NCI-H2196 (cell line): ENCODE results near the gene ZBP1.
"Not testable (repeated sequence)": the region's sequence is repeated elsewhere in the genome, so short reads cannot be mapped to it uniquely, and the experiment has no call there.

ENCODE experiments used
- DNase-seq: peaks from one replicate; lab custom pipeline; 2025; ENCODE audit not compliant: unreplicated experiment; lab: John Stamatoyannopoulos, UW

Gene ZBP1

DNA sequence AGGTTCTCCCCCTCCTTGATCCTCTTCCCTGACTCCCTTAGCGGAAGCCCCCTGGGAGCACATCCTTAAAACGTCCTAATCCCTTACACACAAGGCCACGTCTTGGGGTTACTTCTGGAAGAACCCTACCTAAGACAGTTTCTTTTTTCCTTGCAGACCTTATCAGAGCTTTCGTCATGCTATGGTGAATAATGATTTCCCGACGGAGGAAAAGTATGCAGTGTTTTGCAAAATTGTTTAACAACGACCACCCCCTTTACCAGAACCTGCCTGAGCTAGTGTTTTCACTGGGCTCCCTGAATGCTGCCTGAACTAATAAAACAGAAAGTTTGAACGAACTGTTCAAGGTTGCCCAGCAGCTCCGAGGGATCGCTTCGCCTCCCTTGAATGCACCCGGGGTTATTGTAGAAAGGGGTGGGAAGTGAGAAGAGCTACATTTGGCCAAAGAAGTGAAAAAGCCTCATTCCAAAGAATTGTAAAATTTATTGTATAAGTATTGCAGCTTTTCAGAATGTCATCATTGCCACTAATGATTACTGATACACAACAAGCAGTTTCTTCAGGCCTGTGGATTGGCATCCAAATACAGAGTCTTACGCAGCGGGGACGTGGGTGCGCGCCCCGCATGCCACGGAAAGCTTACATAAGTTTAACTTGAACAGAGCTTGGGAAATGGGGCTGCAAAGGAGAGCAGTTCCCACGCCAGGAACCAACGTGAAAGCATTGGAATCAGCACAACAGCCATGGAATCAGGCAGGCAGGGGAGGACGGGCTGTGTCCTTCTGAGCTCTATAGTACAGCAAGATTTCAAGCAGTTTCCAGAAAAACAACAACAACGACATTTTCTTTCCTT is 27.9 kb upstream of the ZBP1 start:
- DNase-seq, result no peak

DNA sequence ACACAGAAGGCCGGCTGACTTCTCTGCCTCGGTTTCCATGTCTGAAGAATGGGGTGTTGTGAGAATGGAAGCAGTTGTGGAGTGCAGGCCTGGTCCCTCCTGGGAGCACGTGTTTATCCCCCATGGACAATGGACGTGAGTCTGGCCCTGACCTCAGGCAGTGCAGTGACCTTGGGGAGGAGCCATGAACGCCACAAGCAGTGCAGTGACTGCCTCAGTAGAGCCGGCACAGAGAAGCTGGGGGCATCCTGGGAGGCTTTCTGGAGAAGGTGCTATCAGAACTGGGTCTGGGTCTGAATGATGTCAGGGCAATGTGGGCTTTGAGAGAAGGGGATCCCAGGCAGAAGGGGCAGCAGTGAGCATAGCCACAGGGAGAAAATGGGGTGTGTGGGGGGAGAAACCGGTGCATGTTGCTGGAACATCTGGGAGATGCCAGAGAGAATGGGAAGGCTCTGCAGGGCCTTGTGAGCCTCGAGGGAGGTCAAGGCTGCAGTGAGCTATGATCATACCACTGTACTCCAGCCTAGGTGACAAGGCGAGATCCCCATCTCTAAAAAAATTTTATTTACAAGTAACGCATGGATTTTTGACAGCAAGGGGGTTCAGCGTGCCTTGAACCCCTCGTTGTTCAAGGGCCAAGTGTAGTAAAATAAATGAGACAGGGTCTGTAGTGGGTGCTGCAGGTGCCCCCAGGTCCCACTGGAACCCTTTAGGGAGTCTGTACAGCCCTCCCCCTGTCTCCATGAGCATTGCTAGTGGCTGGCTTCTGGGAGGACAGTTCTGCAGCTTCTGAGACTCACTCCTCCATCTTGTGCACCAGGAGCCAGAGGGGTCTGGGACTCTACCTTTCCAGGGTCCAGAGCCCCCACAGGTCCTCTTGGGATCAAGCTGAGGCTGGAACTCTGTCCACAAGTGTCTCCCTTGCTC is 27.0 kb upstream of the ZBP1 start:
- no peak for DNase-seq

GRCh38 chr20:57638895-57639236 is 18.6 kb upstream of the ZBP1 start:
- no peak for DNase-seq

- no peak for DNase-seq
Observed at GRCh38 chr20:57638173-57638894, 18.1 kb upstream of the ZBP1 start.

DNA sequence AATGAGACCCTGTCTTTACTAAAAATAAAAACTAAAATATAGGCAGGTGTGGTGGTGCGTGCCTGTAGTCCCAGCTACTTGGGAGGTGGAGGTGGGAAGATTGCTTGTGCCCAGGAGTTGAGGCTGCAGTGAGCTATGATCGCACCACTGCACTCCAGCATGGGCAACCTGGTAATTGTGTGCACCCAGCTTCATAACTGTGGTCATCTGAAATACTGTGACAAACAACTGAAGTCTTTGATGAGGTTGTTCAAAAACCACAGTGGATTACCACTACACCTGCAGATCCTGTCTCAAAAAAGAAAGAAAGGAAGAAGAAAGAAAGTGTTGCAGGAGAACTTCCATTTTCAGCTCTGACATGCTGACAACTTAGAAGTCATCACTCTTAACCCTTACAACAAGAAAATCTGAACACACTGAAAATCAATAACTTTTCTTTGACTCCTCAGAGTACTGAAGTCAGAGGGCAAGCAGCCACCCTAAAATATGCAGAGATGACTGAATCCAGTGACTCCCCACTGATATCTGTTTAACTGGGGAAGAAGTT is 13.8 kb upstream of the ZBP1 start:
- DNase-seq, result no peak

GRCh38 chr20:57632286-57632685 is 12.1 kb upstream of the ZBP1 start:
- DNase-seq, result no peak

GRCh38 chr20:57630061-57630460 is 9.8 kb upstream of the ZBP1 start:
- no peak for DNase-seq

DNA sequence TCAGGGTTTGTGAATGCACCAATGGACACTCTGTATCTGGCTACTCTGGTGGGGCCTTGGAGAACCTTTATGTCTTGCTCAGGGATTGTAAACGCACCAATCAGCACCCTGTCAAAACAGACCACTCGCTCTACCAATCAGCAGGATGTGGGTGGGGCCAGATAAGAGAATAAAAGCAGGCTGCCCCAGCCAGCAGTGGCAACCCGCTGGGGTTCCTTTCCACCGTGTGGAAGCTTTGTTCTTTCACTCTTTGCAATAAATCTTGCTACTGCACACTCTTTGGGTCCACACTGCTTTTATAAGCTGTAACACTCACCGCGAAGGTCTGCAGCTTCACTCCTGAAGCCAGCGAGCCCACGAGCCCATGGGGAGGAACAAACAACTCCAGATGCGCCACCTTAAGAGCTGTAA is 9.3 kb upstream of the ZBP1 start:
- DNase-seq, result not testable (repeated sequence)

DNA sequence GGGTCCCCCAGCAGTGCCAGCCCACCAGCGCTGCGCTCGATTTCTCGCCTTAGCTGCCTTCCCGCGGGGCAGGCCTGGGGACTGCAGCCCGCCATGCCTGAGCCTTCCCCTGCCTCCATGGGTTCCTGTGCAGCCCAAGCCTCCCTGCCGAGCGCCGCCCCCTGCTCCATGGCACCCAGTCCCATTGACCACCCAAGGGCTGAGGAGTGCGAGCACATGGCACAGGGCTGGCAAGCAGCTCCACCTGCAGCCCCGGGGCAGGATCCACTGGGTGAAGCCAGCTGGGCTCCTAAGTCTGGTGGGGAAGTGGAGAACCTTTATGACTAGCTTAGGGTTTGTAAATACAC is 8.7 kb upstream of the ZBP1 start:
- DNase-seq, result not testable (repeated sequence)

- DNase-seq, result no peak
Observed at GRCh38 chr20:57628047-57628961, 8.1 kb upstream of the ZBP1 start.

DNA sequence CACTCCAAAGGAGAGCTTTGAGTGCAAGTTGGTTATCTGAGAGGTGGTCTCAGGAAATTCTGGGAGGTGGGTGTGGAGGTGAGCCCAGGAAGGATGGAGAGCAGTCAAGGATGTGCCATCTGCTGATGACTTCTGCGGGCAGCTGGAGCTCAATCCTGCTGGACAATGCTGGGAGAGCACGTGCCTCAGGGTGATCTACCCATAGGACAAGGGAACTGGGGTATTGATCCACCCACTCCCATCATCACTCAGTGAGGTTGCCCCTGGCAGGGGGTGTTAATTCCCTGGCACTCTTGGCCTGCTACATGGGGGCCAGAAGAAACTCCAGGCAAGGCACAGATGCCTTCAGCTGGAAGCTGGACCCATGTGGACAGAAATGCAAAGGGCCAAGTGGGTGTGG is 7.1 kb upstream of the ZBP1 start:
- DNase-seq, result no peak

- DNase-seq, result no peak
Observed at GRCh38 chr20:57625978-57626377, 5.8 kb upstream of the ZBP1 start.

DNA sequence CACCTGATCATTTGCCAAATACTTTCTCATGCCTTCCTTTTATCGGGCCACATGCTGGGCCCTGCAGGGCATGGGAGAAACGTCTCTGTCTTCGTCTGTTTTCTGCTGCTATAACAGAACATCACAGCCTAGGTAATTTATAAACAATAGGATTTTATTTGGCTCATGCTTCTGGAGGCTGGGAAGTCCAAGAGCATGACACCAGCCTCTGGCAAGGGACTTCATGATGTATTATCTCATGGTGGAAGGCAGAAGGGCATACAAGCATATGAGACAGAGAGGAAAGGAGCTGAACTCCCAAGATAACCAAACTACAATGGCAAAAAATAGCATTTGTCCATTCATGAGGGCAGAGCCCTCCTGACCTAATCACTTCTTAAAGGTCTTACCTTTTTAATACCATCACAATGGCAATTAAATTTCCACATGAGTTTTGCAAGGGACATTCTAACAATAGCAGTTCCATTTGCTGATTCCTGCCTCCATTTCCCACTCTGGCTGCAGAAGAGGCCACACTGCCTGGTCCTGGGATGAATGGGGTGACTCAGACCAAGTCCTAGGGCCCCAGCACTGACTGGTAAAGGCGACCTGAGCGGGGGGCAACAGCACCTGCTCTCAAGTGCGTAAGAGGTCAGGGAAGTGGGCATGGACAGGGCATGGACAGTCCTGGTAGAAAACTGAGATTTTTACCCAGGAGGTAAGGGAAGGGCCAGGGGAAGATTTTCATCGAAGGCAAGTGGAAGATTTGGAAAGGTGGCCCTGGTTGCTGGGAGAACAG is 5.1 kb upstream of the ZBP1 start:
- no peak for DNase-seq

- no peak for DNase-seq
Observed at GRCh38 chr20:57624124-57624523, 3.9 kb upstream of the ZBP1 start.

GRCh38 chr20:57622579-57623381 is 2.6 kb upstream of the ZBP1 start:
- peak; percentile 48 for DNase-seq

DNA sequence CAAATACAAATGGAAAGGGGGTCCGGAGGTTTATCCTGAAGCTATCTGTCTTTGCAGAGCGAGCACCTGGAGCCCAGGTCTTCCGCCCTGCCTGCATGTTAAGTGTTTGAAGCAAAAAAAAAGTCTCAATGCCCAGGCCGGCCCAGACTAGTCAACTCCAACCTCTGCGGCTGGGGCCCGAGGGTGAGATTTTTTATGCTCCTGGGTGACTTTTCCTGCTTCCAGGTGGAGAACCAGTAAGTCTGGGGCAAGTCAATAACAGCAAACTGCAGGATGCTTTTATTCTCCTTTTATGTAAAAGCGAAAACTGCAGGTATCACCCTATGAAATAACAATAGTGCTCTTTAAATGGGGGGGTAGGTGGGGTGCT is 2.0 kb upstream of the ZBP1 start:
- DNase-seq, result no peak

GRCh38 chr20:57621421-57622200 is 1.4 kb upstream of the ZBP1 start:
- no peak for DNase-seq

DNA sequence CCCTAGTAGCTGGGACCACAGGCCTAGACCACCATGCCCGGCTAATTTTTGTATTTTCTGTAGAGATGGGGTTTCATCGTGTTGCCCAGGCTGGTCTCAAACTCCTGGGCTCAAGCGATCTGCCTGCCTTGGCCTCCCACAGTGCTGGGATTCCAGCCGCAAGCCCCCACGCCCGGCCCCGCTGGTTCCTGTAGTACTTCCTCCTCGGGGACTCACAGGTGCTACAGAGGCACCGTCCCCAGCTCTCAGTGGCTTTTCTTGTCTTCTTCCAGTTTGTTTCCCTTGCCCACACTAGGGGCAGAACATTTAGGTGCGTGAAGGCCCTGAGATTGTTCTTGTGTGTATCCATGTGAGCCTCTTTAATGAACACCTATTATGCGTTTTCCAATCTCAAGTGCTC is 773 bp upstream of the ZBP1 start:
- DNase-seq, result no peak
